Esophagus squamous epithelium (tissue), 4 donors: ENCODE measurements around the gene FBXL17.

Source experiments
- POLR2A ChIP-seq, 4 donors: fragments of 450-650 bp; IDR thresholded peaks; one replicate each; pipeline ENCODE4 v1.6.1; 2017; ENCODE audit warnings: antibody characterized with exemption in 4 of 4, mild to moderate bottlenecking in 4 of 4, moderate library complexity in 3 of 4
- TF ChIP-seq, protein P1 (sequence below), 6 experiments: fragments of 450-650 bp in 4 of 6; fragments of 200-600 bp in 2 of 6; sonication (generic) in 2 of 6; IDR thresholded peaks; one replicate each; pipeline ENCODE4 v1.5.1; 2016 to 2019; ENCODE audit warnings: antibody characterized with exemption in 6 of 6, mild to moderate bottlenecking in 4 of 6, moderate library complexity in 4 of 6

DNA sequence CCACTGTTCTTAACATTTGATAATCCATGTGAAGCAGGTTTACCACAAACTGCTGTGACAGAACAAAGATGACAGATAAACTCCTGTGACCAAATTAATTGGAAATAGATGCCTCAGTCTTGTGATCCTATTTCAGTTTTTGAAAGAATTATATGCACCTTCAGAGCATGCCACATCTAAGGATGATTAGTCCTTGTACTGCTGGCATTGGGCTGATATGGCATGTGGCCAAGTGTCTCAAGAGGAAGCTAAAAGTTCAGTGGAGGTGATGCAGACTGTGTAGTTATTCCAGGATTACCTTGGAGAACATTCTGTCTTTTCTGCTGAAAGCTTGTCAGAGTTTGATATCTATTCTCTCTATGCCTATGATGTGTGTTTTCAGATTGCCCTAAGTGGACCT lies 396.8 kb downstream of the FBXL17 start:
- TF ChIP-seq, protein P1, sequence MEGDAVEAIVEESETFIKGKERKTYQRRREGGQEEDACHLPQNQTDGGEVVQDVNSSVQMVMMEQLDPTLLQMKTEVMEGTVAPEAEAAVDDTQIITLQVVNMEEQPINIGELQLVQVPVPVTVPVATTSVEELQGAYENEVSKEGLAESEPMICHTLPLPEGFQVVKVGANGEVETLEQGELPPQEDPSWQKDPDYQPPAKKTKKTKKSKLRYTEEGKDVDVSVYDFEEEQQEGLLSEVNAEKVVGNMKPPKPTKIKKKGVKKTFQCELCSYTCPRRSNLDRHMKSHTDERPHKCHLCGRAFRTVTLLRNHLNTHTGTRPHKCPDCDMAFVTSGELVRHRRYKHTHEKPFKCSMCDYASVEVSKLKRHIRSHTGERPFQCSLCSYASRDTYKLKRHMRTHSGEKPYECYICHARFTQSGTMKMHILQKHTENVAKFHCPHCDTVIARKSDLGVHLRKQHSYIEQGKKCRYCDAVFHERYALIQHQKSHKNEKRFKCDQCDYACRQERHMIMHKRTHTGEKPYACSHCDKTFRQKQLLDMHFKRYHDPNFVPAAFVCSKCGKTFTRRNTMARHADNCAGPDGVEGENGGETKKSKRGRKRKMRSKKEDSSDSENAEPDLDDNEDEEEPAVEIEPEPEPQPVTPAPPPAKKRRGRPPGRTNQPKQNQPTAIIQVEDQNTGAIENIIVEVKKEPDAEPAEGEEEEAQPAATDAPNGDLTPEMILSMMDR (IDR thresholded peaks at IDR 0.05): no peak
- no peak for TF ChIP-seq POLR2A (IDR thresholded peaks at IDR 0.05)
